ENCODE results near the gene NFKBIB. TPM values are rescaled to one million over a fixed set of nuclear protein-coding genes. Genes with fewer than 3 reads are reported as not detected.

The NFKBIB gene
- total RNA-seq, 1 donor from 2014 or later, result 21.7 TPM

DNA sequence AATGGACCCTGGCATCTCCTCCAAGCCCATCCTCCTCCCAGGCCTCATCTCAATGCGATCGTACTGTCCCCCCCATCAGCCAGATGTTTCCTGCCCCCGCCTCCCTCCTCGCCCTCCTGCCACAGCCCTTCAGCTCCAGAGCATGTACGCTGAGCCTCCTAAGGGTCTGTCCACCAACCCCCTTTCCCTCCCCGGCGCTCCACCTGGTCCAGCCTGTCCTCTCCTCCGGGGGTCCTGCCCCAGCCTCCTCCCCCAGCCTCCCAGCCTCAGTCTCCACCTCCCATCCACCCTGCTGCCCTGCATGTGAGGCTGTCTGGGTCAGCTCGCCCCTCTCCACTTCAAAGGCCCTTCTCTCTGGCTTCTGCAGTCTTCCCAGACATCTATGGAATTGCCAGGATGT is 4.8 kb upstream of the NFKBIB start:
- Mint-ChIP-seq H3K9me3 (ENCODE audit: unreplicated experiment) (peaks cover 1% of the 10 kb centered on the region), H3K27ac (ENCODE audit: unreplicated experiment) (no peak overlapping the region), H3K27me3 (ENCODE audit: low read depth, unreplicated experiment) (no peaks in the 10 kb centered on the region), H3K36me3 (ENCODE audit: low read depth, unreplicated experiment) (no peaks in the 10 kb centered on the region), H3K4me3 (ENCODE audit: unreplicated experiment) (no peak overlapping the region), H3K4me1 (ENCODE audit: low read depth, unreplicated experiment) (no peaks in the 10 kb centered on the region)
- no peak for TF ChIP-seq EZH2 (IDR thresholded peaks at IDR 0.05; ENCODE audit: insufficient read depth, low read length)
- TF ChIP-seq, protein P1, sequence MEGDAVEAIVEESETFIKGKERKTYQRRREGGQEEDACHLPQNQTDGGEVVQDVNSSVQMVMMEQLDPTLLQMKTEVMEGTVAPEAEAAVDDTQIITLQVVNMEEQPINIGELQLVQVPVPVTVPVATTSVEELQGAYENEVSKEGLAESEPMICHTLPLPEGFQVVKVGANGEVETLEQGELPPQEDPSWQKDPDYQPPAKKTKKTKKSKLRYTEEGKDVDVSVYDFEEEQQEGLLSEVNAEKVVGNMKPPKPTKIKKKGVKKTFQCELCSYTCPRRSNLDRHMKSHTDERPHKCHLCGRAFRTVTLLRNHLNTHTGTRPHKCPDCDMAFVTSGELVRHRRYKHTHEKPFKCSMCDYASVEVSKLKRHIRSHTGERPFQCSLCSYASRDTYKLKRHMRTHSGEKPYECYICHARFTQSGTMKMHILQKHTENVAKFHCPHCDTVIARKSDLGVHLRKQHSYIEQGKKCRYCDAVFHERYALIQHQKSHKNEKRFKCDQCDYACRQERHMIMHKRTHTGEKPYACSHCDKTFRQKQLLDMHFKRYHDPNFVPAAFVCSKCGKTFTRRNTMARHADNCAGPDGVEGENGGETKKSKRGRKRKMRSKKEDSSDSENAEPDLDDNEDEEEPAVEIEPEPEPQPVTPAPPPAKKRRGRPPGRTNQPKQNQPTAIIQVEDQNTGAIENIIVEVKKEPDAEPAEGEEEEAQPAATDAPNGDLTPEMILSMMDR (IDR thresholded peaks at IDR 0.05; ENCODE audit: insufficient read depth, low read depth, low read length), result no peak
- Histone ChIP-seq H4K20me1 (ENCODE audit: insufficient read depth, low read length) (peaks cover 7% of the 10 kb centered on the region), H2AFZ (ENCODE audit: low read depth, low read length) (no peak overlapping the region), H3K27ac (ENCODE audit: low read depth, low read length) (no peak overlapping the region), H3K4me3 (ENCODE audit: insufficient read depth, low read depth, low read length) (no peak overlapping the region), H3K9me3 (ENCODE audit: insufficient read depth, low read depth, low read length) (no peaks in the 10 kb centered on the region), H3K4me1 (ENCODE audit: insufficient read depth, low read length) (no peaks in the 10 kb centered on the region), H3K79me2 (ENCODE audit: insufficient read depth, low read length) (peaks cover 13% of the 10 kb centered on the region), H3K9ac (ENCODE audit: low read length) (no peak overlapping the region), H3K27me3 (ENCODE audit: insufficient read depth, low read length) (no peaks in the 10 kb centered on the region), H3K36me3 (ENCODE audit: insufficient read depth, low read length) (no peaks in the 10 kb centered on the region), H3K4me2 (ENCODE audit: low read length) (no peak overlapping the region)
- DNase-seq (ENCODE audit: low read depth), result no peak
- FAIRE-seq, result no peak

DNA sequence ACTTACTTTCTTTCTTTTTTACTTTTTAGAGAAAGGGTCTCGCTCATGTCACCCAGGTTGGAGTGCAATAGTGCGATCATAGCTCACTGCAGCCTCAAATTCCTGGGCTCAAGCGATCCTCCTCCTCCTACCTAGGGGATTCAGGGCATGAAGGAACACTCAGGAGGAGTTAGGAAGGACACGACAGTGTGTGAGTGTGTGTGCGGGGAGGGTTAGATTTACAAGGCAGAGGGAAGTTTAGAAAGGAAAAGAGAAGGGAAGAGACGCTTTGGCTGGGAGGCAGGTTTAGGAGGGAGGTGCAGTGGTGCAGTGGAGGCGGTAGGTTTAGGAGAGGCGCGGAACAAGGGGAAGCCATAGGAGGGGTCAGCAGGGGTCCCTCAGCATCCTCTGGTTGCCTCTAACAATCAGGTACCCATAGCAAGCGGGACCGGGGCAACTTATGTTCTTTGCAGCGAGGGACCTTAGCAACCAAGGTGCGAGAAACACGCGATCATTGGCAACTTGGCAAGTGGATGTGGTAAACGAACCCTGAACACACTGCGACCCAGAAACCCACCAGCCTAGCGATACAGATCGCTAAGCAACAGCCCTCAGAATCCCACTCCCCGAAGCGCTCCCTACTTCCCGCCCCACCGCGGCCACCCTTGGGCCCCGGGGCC is 852 bp upstream of the NFKBIB start:
- Mint-ChIP-seq H3K27me3 (ENCODE audit: low read depth, unreplicated experiment) (no peaks in the 10 kb centered on the region), H3K36me3 (ENCODE audit: low read depth, unreplicated experiment) (no peaks in the 10 kb centered on the region), H3K27ac (ENCODE audit: unreplicated experiment) (peak overlapping the region; percentile 92), H3K9me3 (ENCODE audit: unreplicated experiment) (peaks cover 1% of the 10 kb centered on the region), H3K4me1 (ENCODE audit: low read depth, unreplicated experiment) (peaks cover 4% of the 10 kb centered on the region), H3K4me3 (ENCODE audit: unreplicated experiment) (peak overlapping the region; percentile 90)
- Histone ChIP-seq H3K9ac (ENCODE audit: low read length) (peak overlapping the region; percentile 91), H3K4me3 (ENCODE audit: insufficient read depth, low read depth, low read length) (peak overlapping the region; percentile 86), H3K4me1 (ENCODE audit: insufficient read depth, low read length) (peaks cover 3% of the 10 kb centered on the region), H2AFZ (ENCODE audit: low read depth, low read length) (peak overlapping the region; percentile 95), H3K9me3 (ENCODE audit: insufficient read depth, low read depth, low read length) (no peaks in the 10 kb centered on the region), H4K20me1 (ENCODE audit: insufficient read depth, low read length) (peaks cover 7% of the 10 kb centered on the region), H3K36me3 (ENCODE audit: insufficient read depth, low read length) (no peaks in the 10 kb centered on the region), H3K27me3 (ENCODE audit: insufficient read depth, low read length) (no peaks in the 10 kb centered on the region), H3K27ac (ENCODE audit: low read depth, low read length) (peak overlapping the region; percentile 92), H3K4me2 (ENCODE audit: low read length) (peak overlapping the region; percentile 89), H3K79me2 (ENCODE audit: insufficient read depth, low read length) (peaks cover 31% of the 10 kb centered on the region)
- TF ChIP-seq, protein P1 (IDR thresholded peaks at IDR 0.05; ENCODE audit: insufficient read depth, low read depth, low read length), result no peak
- no peak for TF ChIP-seq EZH2 (IDR thresholded peaks at IDR 0.05; ENCODE audit: insufficient read depth, low read length)
- peak; percentile 10 for DNase-seq (ENCODE audit: low read depth)
- no peak for FAIRE-seq

DNA sequence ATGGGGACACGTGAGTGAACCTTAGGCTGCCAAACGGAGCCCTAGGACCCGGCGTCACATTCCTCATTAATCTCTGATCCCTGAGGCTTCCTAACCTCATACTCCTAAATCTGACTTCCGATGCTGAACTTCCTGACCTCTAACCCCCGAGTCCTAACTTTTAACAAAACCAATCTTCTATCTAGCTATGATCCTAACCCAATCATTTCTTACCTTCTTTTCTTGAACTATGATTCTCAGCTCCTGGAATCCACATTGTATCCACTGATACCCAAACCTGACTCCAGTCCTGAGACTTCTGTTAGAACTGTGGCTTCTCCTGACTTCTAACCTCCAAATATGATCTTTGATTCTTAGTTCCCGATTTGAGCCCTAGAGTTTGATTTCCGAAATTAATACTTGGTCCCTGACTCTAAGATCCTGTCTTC is 447 bp downstream of the NFKBIB start:
- H3K4me1 ChIP-seq (ENCODE audit: insufficient read depth, low read length), result peaks cover 3% of the 10 kb centered on the region
- DNase-seq (ENCODE audit: low read depth) (no peak), FAIRE-seq (no peak)
- peaks cover 14% of the 10 kb centered on the region for H4K20me1 ChIP-seq (ENCODE audit: insufficient read depth, low read length)
- H3K4me3 ChIP-seq (ENCODE audit: insufficient read depth, low read depth, low read length), result peak overlapping the region; percentile 86
- H3K27ac Mint-ChIP-seq (ENCODE audit: unreplicated experiment), result peak overlapping the region; percentile 60
- H3K4me3 Mint-ChIP-seq (ENCODE audit: unreplicated experiment), result peak overlapping the region; percentile 90
- peaks cover 4% of the 10 kb centered on the region for H3K4me1 Mint-ChIP-seq (ENCODE audit: low read depth, unreplicated experiment)
- H3K27me3 ChIP-seq (ENCODE audit: insufficient read depth, low read length), result no peaks in the 10 kb centered on the region
- no peaks in the 10 kb centered on the region for H3K36me3 ChIP-seq (ENCODE audit: insufficient read depth, low read length)
- TF ChIP-seq, protein P1 (IDR thresholded peaks at IDR 0.05; ENCODE audit: insufficient read depth, low read depth, low read length), result no peak
- no peak for TF ChIP-seq EZH2 (IDR thresholded peaks at IDR 0.05; ENCODE audit: insufficient read depth, low read length)
- H3K9me3 ChIP-seq (ENCODE audit: insufficient read depth, low read depth, low read length), result no peaks in the 10 kb centered on the region
- peaks cover 8% of the 10 kb centered on the region for H3K36me3 Mint-ChIP-seq (ENCODE audit: low read depth, unreplicated experiment)
- peaks cover 36% of the 10 kb centered on the region for H3K79me2 ChIP-seq (ENCODE audit: insufficient read depth, low read length)
- peak overlapping the region; percentile 89 for H3K4me2 ChIP-seq (ENCODE audit: low read length)
- H3K27ac ChIP-seq (ENCODE audit: low read depth, low read length), result peak overlapping the region; percentile 92
- peaks cover 1% of the 10 kb centered on the region for H3K9me3 Mint-ChIP-seq (ENCODE audit: unreplicated experiment)
- no peaks in the 10 kb centered on the region for H3K27me3 Mint-ChIP-seq (ENCODE audit: low read depth, unreplicated experiment)
- H3K9ac ChIP-seq (ENCODE audit: low read length), result peak overlapping the region; percentile 91
- H2AFZ ChIP-seq (ENCODE audit: low read depth, low read length), result peak overlapping the region; percentile 79
